Endothelial cell (in vitro differentiated cells): ENCODE results near the gene LRRFIP1. TPM values are rescaled to one million over a fixed set of nuclear protein-coding genes. Genes with fewer than 3 reads are reported as not detected.

Experiments
- DNase-seq: peaks from one replicate; pipeline ENCODE4 v3.0.0; 2021; ENCODE audit warnings: low spot score
- H3K27ac Mint-ChIP-seq: one replicate; pipeline ENCODE4 v1.8.0; 2021; ENCODE audit warnings: mixed read lengths, inconsistent platforms; ENCODE audit not compliant: unreplicated experiment
- H3K27me3 Mint-ChIP-seq: one replicate; pipeline ENCODE4 v1.8.0; 2021; ENCODE audit warnings: mild to moderate bottlenecking, moderate library complexity, mixed read lengths, inconsistent platforms; ENCODE audit not compliant: unreplicated experiment
- H3K36me3 Mint-ChIP-seq: one replicate; pipeline ENCODE4 v1.8.0; 2021; ENCODE audit warnings: mild to moderate bottlenecking, low read depth, mixed read lengths, inconsistent platforms; ENCODE audit not compliant: unreplicated experiment
- H3K4me1 Mint-ChIP-seq: one replicate; pipeline ENCODE4 v1.8.0; 2021; ENCODE audit warnings: mild to moderate bottlenecking, mixed read lengths, inconsistent platforms; ENCODE audit not compliant: unreplicated experiment
- H3K4me3 Mint-ChIP-seq: one replicate; pipeline ENCODE4 v1.8.0; 2021; ENCODE audit warnings: mild to moderate bottlenecking, mixed read lengths, inconsistent platforms; ENCODE audit not compliant: unreplicated experiment
- H3K9me3 Mint-ChIP-seq: one replicate; pipeline ENCODE4 v1.8.0; 2021; ENCODE audit warnings: mixed read lengths, inconsistent platforms; ENCODE audit not compliant: unreplicated experiment
- CTCF ChIP-seq: fragments of 200-600 bp; sonication (generic); IDR thresholded peaks from one replicate; pipeline ENCODE4 v1.5.0; 2021; ENCODE audit warnings: antibody characterized with exemption; ENCODE audit not compliant: unreplicated experiment
- total RNA-seq: library from RNA; stranded (reverse); fragmentation: NEBNext Ultra II Directional; extraction: Animal tissue kit (Norgen Biotek cat#: 25700); gene quantifications from one replicate; pipeline ENCODE4 v1.2.1, GENCODE V29; 2021; ENCODE audit not compliant: unreplicated experiment

Gene LRRFIP1
- total RNA-seq, 1 donor from 2014 or later, result 105 TPM

- DNase-seq, result no peak
- Mint-ChIP-seq H3K27me3 (peaks cover 15% of the 10 kb centered on the region), H3K4me3 (no peak overlapping the region), H3K36me3 (no peaks in the 10 kb centered on the region), H3K27ac (no peak overlapping the region), H3K9me3 (no peaks in the 10 kb centered on the region), H3K4me1 (peaks cover 41% of the 10 kb centered on the region)
- TF ChIP-seq CTCF, result no peak
These were observed 27.8 kb upstream of the LRRFIP1 start for GRCh38 chr2:237599465-237600110.

- peaks cover 14% of the 10 kb centered on the region for H3K27me3 Mint-ChIP-seq
- no peak overlapping the region for H3K4me3 Mint-ChIP-seq
- H3K27ac Mint-ChIP-seq, result no peak overlapping the region
- H3K36me3 Mint-ChIP-seq, result peaks cover 3% of the 10 kb centered on the region
- no peak for TF ChIP-seq CTCF
- no peaks in the 10 kb centered on the region for H3K9me3 Mint-ChIP-seq
- H3K4me1 Mint-ChIP-seq, result peaks cover 37% of the 10 kb centered on the region
- no peak for DNase-seq
These were observed 27.1 kb upstream of the LRRFIP1 start for GRCh38 chr2:237600205-237600846.

GRCh38 chr2:237601453-237602116 lies 25.8 kb upstream of the LRRFIP1 start:
- no peak for DNase-seq
- H3K4me3 Mint-ChIP-seq, result no peak overlapping the region
- peaks cover 12% of the 10 kb centered on the region for H3K27me3 Mint-ChIP-seq
- H3K36me3 Mint-ChIP-seq, result peaks cover 5% of the 10 kb centered on the region
- peak overlapping the region; percentile 36 for H3K27ac Mint-ChIP-seq
- no peaks in the 10 kb centered on the region for H3K9me3 Mint-ChIP-seq
- H3K4me1 Mint-ChIP-seq, result peaks cover 37% of the 10 kb centered on the region
- no peak for TF ChIP-seq CTCF

- no peak overlapping the region for H3K4me3 Mint-ChIP-seq
- peaks cover 12% of the 10 kb centered on the region for H3K27me3 Mint-ChIP-seq
- no peak overlapping the region for H3K27ac Mint-ChIP-seq
- peaks cover 5% of the 10 kb centered on the region for H3K36me3 Mint-ChIP-seq
- no peaks in the 10 kb centered on the region for H3K9me3 Mint-ChIP-seq
- TF ChIP-seq CTCF, result no peak
- DNase-seq, result no peak
- H3K4me1 Mint-ChIP-seq, result peaks cover 37% of the 10 kb centered on the region
These were observed 25.0 kb upstream of the LRRFIP1 start for GRCh38 chr2:237602409-237602808.
